C4-2B (cell line): ENCODE results near the gene DNASE1.

Experiments
- ZFX ChIP-seq: fragments of 450-650 bp; IDR thresholded peaks from 2 replicates; pipeline ENCODE4 v1.6.1; 2017
- TF ChIP-seq, protein P1 (sequence below): fragments of 450-650 bp; conservative IDR thresholded peaks from 2 replicates; pipeline ENCODE4 v1.5.1; 2017; ENCODE audit warnings: mild to moderate bottlenecking

DNA sequence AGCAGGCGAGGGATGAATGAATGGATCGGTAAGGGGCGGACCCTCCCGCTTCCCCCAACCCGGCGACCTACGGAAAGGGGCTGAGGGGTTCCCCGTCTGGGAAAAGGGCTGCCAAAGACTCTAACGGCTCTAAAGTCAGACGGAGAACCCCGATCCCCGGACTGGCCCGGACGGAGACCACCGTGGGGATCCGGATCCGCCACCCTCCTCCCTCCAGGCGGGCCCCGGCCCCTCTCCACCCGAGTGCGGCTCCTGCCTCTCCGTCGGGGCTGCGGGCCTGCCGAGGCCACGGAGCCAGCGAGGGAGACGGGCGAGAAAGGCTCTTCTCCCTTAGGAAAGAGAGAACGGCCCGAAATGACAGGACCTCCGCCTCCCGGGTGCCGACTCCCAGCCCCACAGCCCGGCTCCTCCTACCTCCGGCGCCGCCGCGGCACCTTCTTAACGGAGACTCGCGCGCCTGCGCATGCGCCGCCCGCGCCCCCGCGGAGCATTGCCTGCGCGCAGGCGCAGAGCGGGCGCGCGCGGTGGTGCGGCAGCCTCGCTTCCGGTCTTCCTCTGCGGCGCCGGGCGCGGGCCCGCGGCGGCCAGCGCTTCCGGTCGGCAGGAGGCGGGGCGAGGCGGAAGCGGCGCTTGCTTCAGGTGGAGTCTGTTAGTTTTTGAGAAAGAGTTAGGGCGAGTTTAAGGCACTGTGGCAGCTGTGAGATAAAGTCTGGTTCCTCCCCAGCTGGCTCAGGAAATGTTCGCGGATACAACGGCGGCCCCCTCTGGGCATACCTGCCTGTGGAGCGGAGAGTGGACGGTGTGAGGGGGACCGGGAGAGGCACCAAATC, 43.1 kb upstream of the DNASE1 start, which contains the start of gene SLX4:
- TF ChIP-seq, protein P1, sequence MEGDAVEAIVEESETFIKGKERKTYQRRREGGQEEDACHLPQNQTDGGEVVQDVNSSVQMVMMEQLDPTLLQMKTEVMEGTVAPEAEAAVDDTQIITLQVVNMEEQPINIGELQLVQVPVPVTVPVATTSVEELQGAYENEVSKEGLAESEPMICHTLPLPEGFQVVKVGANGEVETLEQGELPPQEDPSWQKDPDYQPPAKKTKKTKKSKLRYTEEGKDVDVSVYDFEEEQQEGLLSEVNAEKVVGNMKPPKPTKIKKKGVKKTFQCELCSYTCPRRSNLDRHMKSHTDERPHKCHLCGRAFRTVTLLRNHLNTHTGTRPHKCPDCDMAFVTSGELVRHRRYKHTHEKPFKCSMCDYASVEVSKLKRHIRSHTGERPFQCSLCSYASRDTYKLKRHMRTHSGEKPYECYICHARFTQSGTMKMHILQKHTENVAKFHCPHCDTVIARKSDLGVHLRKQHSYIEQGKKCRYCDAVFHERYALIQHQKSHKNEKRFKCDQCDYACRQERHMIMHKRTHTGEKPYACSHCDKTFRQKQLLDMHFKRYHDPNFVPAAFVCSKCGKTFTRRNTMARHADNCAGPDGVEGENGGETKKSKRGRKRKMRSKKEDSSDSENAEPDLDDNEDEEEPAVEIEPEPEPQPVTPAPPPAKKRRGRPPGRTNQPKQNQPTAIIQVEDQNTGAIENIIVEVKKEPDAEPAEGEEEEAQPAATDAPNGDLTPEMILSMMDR, result no peak
- no peak for TF ChIP-seq ZFX
